NCI-H187 (cell line): ENCODE measurements around the gene CREB5.

Experiments
- DNase-seq, 2 experiments: peaks; one replicate each; lab custom pipeline; 2025; lab: John Stamatoyannopoulos, UW

Gene CREB5

GRCh38 chr7:28685644-28686417 lies 273.5 kb downstream of the CREB5 start:
- no peak for DNase-seq

- DNase-seq: no peak
Observed at GRCh38 chr7:28686418-28686800, 274.1 kb downstream of the CREB5 start.

- no peak for DNase-seq
Observed at GRCh38 chr7:28687537-28687936, 275.2 kb downstream of the CREB5 start.

- no peak for DNase-seq
Observed at GRCh38 chr7:28688174-28688573, 275.9 kb downstream of the CREB5 start.

- no peak for DNase-seq
Observed at GRCh38 chr7:28688651-28689050, 276.3 kb downstream of the CREB5 start.

- DNase-seq: no peak
Observed at GRCh38 chr7:28695300-28696295, 283.3 kb downstream of the CREB5 start.

GRCh38 chr7:28697913-28698563 lies 285.7 kb downstream of the CREB5 start:
- DNase-seq: no peak

- no peak for DNase-seq
Observed at GRCh38 chr7:28698840-28699239, 286.5 kb downstream of the CREB5 start.

- no peak for DNase-seq
Observed at GRCh38 chr7:28700096-28700495, 287.8 kb downstream of the CREB5 start.

- DNase-seq: no peak
Observed at GRCh38 chr7:28700790-28701203, 288.5 kb downstream of the CREB5 start.

GRCh38 chr7:28701731-28702130 lies 289.4 kb downstream of the CREB5 start:
- no peak for DNase-seq

- DNase-seq: no peak
Observed at GRCh38 chr7:28702171-28702570, 289.9 kb downstream of the CREB5 start.

- DNase-seq: no peak
Observed at GRCh38 chr7:28703037-28703765, 290.9 kb downstream of the CREB5 start.

GRCh38 chr7:28704706-28705105 lies 292.4 kb downstream of the CREB5 start:
- DNase-seq: no peak

GRCh38 chr7:28705350-28705749 lies 293.0 kb downstream of the CREB5 start:
- DNase-seq: no peak

- DNase-seq: no peak
Observed at GRCh38 chr7:28706584-28706983, 294.3 kb downstream of the CREB5 start.

GRCh38 chr7:28707291-28707690 lies 295.0 kb downstream of the CREB5 start:
- no peak for DNase-seq

GRCh38 chr7:28708033-28708951 lies 296.0 kb downstream of the CREB5 start:
- no peak for DNase-seq

- no peak for DNase-seq
Observed at GRCh38 chr7:28709748-28710147, 297.4 kb downstream of the CREB5 start.

GRCh38 chr7:28711114-28711513 lies 298.8 kb downstream of the CREB5 start:
- no peak for DNase-seq
